B cell (primary cell): ENCODE measurements around the gene NCAPH2. TPM values are rescaled to one million over a fixed set of nuclear protein-coding genes. Genes with fewer than 3 reads are reported as not detected.

ENCODE experiments used
- ATAC-seq: fragments of 200-7000 bp; cut with Tn5 transposase; one replicate; pipeline ENCODE4 v1.10.0; 2021; ENCODE audit warnings: low read depth, mild to moderate bottlenecking, moderate number of reproducible peaks, moderate library complexity
- CTCF ChIA-PET: fragments of 350-600 bp; sonication (Branson Sonifier 250); formaldehyde crosslinking; loops from one replicate; lab custom pipeline; 2021; ENCODE audit warnings: antibody characterized with exemption, inconsistent platforms; lab: Charles Lee
- POLR2A ChIA-PET: fragments of 350-600 bp; sonication (Branson Sonifier 250); formaldehyde crosslinking; loops from one replicate; lab custom pipeline; 2021; ENCODE audit warnings: antibody characterized with exemption; lab: Charles Lee
- DNase-seq: peaks from one replicate; pipeline ENCODE4 v3.0.0; 2013
- H2AFZ ChIP-seq: 2 replicates; pipeline ENCODE4 v1.6.1; 2012; ENCODE audit warnings: mild to moderate bottlenecking, low read depth, low read length; ENCODE audit not compliant: insufficient read depth, poor library complexity, severe bottlenecking
- H3K27ac ChIP-seq, 2 donors: 1 replicate in 1 of 2; 2 replicates in 1 of 2; pipeline ENCODE4 v1.5.1; 2012 to 2013; ENCODE audit warnings: low read length in 2 of 2, mild to moderate bottlenecking in 2 of 2, moderate library complexity in 1 of 2
- H3K27me3 ChIP-seq, 4 experiments: fragments of 200-600 bp in 1 of 4; sonication (generic) in 1 of 4; replicated peaks in 1 of 4; 1 replicate in 2 of 4; 2 replicates in 2 of 4; pipeline versions ENCODE4 v1.6.1 to v1.7.0; 2013 to 2016; ENCODE audit warnings: low read length in 3 of 4, mild to moderate bottlenecking in 2 of 4, mixed read lengths in 1 of 4, moderate library complexity in 1 of 4; ENCODE audit not compliant: insufficient read depth in 4 of 4, control insufficient read depth in 3 of 4; ENCODE audit errors: control extremely low read depth in 1 of 4
- H3K36me3 ChIP-seq, 2 experiments: replicated peaks in 1 of 2; 1 replicate in 1 of 2; 2 replicates in 1 of 2; pipeline versions ENCODE4 v1.6.1 to v1.7.1; 2013; ENCODE audit warnings: low read length in 1 of 2; ENCODE audit not compliant: insufficient read depth in 2 of 2, control insufficient read depth in 1 of 2; ENCODE audit errors: control extremely low read depth in 1 of 2, extremely low read depth in 1 of 2
- H3K4me1 ChIP-seq, 2 donors: fragments of 200-600 bp in 1 of 2; sonication (generic) in 1 of 2; 1 replicate in 1 of 2; 2 replicates in 1 of 2; pipeline versions ENCODE4 v1.5.1 to v1.6.1; 2013 to 2017; ENCODE audit warnings: low read length in 2 of 2; ENCODE audit not compliant: control insufficient read depth in 2 of 2, insufficient read depth in 2 of 2
- H3K4me2 ChIP-seq: replicated peaks from 2 replicates; pipeline ENCODE3; 2012; ENCODE audit warnings: mild to moderate bottlenecking, low read depth, low read length; ENCODE audit not compliant: poor library complexity, severe bottlenecking
- H3K4me3 ChIP-seq, 5 experiments: fragments of 200-600 bp in 1 of 5; sonication (generic) in 1 of 5; 1 replicate in 3 of 5; 2 replicates in 2 of 5; pipeline versions ENCODE4 v1.5.1 to v1.7.0; 2011 to 2016; ENCODE audit warnings: low read length in 4 of 5, mild to moderate bottlenecking in 4 of 5, low read depth in 2 of 5, control low read depth in 1 of 5, moderate library complexity in 1 of 5; ENCODE audit not compliant: insufficient read depth in 1 of 5; ENCODE audit errors: control extremely low read depth in 1 of 5, extremely low read depth in 1 of 5
- H3K79me2 ChIP-seq: fragments of 200-600 bp; sonication (generic); one replicate; pipeline ENCODE4 v1.6.0; 2016; ENCODE audit warnings: low read length; ENCODE audit not compliant: control insufficient read depth, insufficient read depth
- H3K9ac ChIP-seq: fragments of 200-600 bp; sonication (generic); 2 replicates; pipeline ENCODE4 v1.6.1; 2017; ENCODE audit warnings: mild to moderate bottlenecking, low read length, moderate library complexity
- H3K9me3 ChIP-seq, 3 donors: one replicate each; pipeline versions ENCODE4 v1.6.1 to v1.7.1; 2013; ENCODE audit warnings: low read length in 2 of 3; ENCODE audit not compliant: control insufficient read depth in 2 of 3, insufficient read depth in 1 of 3; ENCODE audit errors: control extremely low read depth in 1 of 3
- H4K20me1 ChIP-seq: 2 replicates; pipeline ENCODE4 v1.6.0; 2012; ENCODE audit warnings: mild to moderate bottlenecking, low read length; ENCODE audit not compliant: insufficient read depth, control insufficient read depth, poor library complexity, severe bottlenecking
- H3K27ac Mint-ChIP-seq: one replicate; pipeline ENCODE4 v1.8.0; 2021; ENCODE audit warnings: mixed read lengths
- H3K27me3 Mint-ChIP-seq: one replicate; pipeline ENCODE4 v1.8.0; 2021; ENCODE audit warnings: mixed read lengths
- H3K4me1 Mint-ChIP-seq: one replicate; pipeline ENCODE4 v1.8.0; 2021; ENCODE audit warnings: mixed read lengths
- H3K4me3 Mint-ChIP-seq: one replicate; pipeline ENCODE4 v1.8.0; 2021; ENCODE audit warnings: mixed read lengths
- H3K9me3 Mint-ChIP-seq: one replicate; pipeline ENCODE4 v1.8.0; 2022; ENCODE audit warnings: mixed read lengths; ENCODE audit not compliant: insufficient read depth
- EZH2 ChIP-seq: IDR thresholded peaks from 2 replicates; pipeline ENCODE4 v1.6.1; 2012; ENCODE audit warnings: borderline replicate concordance, low read depth, mild to moderate bottlenecking, moderate library complexity, low read length; ENCODE audit not compliant: insufficient read depth, poor library complexity, severe bottlenecking
- WGBS: methylation state at CpG from one replicate; pipeline ENCODE4 v1.1.5; 2013; ENCODE audit warnings: missing lambda C conversion rate; ENCODE audit not compliant: insufficient coverage; 5-methylcytosine and 5-hydroxymethylcytosine counted together
- intact Hi-C: fragments of 100-400 bp; cut with micrococcal nuclease; formaldehyde crosslinking; loops from one replicate; pipeline ENCODE4 v1.10.0; 2022
- polyA plus RNA-seq: library from polyadenylated mRNA; depleted of rRNA; stranded (reverse); fragments of >200 nt; gene quantifications from 2 replicates; pipeline ENCODE4 v1.2.3, GENCODE V29; 2012
- total RNA-seq, 2 donors: library from RNA; stranded (reverse); fragments of 120-200 nt in 1 of 2; gene quantifications; 1 replicate in 1 of 2; 2 replicates in 1 of 2; pipeline versions ENCODE4 v1.2.3 to v1.2.4, GENCODE V29; 2013 to 2022
- TF ChIP-seq, protein P1 (sequence below): fragments of 200-600 bp; IDR thresholded peaks from one replicate; pipeline ENCODE4 v1.8.0; 2022; ENCODE audit warnings: antibody characterized with exemption, mild to moderate bottlenecking

Gene NCAPH2
- total and polyA plus RNA-seq, 2 donors (not counting 1 experiment from before 2014, with no cell fraction given): 47.1 to 76.9 TPM

DNA sequence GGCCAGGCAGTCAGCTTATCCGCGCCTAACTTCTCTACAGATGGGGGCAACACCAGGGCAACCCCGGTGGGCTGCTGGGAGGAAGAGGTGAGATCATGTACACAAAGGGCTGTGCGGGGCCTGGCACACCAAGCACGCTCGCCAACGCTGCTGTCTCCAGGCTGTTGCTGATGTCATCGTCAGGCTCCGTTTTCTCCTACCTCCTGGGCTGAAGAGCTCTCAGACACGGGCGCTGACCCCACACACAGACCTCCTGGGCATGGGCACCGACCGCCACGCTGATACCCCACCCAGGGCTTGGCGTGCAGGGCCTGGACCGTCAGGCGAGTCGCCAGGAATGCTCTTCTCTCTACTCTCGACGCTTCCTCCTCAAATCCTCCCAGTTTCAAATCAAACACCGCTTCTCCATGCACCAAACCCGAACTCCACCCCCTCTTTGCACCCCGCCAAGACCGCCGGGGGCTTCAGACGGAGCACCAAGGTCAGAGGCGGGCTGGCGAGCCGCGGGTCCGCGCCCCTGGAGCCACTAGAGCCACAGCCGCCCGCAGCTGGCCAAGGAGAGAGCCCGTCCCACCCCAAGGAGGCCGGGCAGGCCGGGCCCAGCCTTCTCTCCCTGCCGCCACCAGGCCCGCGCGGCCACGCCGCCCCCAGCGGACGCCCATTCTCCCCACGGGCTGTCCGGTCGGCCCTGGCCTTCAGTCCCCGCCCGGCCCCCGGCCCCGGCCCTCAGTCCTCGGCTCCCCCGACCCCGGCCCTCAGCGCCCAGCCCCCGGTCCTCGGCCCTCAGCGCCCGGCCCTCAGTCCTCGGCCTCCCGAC is 34.0 kb upstream of the NCAPH2 start:
- H3K4me3 ChIP-seq: peak overlapping the region; percentile 51 to 81 (median 68)
- H3K4me2 ChIP-seq: peak overlapping the region; percentile 99
- Mint-ChIP-seq H3K4me3 (peak overlapping the region; percentile 89), H3K27ac (peak overlapping the region; percentile 92), H3K27me3 (no peaks in the 10 kb centered on the region), H3K4me1 (peaks cover 56% of the 10 kb centered on the region), H3K9me3 (no peaks in the 10 kb centered on the region)
- H3K27ac ChIP-seq: peak overlapping the region; percentile 12 to 90
- H3K9me3 ChIP-seq: no peaks in the 10 kb centered on the region
- peak overlapping the region; percentile 87 for H3K9ac ChIP-seq
- peak overlapping the region; percentile 95 for H2AFZ ChIP-seq
- ChIA-PET CTCF (interaction anchor here (0.5 to 2.2 kb wide), 8 partner anchors 11 to 233 kb away, joined by 3 to 16 read pairs (median 4); partner anchors contain the start of genes ARSA and SCO2), POLR2A (interaction anchor here (1.3 kb wide), 1 partner anchor 51 kb away, joined by 5 read pairs; the partner anchor contains the start of gene SCO2)
- peaks cover 57% of the 10 kb centered on the region for H3K79me2 ChIP-seq
- no peaks in the 10 kb centered on the region for H3K27me3 ChIP-seq
- intact Hi-C loops: loop anchor here (5.0 to 10.0 kb wide), 2 partner anchors 53 to 539 kb away; partner anchors contain the start of gene SCO2
- DNase-seq: no peak
- 9% methylated on average over 62 of the region's 62 CpGs for WGBS
- peaks cover 49% of the 10 kb centered on the region for H4K20me1 ChIP-seq
- no peak for TF ChIP-seq EZH2
- TF ChIP-seq, protein P1, sequence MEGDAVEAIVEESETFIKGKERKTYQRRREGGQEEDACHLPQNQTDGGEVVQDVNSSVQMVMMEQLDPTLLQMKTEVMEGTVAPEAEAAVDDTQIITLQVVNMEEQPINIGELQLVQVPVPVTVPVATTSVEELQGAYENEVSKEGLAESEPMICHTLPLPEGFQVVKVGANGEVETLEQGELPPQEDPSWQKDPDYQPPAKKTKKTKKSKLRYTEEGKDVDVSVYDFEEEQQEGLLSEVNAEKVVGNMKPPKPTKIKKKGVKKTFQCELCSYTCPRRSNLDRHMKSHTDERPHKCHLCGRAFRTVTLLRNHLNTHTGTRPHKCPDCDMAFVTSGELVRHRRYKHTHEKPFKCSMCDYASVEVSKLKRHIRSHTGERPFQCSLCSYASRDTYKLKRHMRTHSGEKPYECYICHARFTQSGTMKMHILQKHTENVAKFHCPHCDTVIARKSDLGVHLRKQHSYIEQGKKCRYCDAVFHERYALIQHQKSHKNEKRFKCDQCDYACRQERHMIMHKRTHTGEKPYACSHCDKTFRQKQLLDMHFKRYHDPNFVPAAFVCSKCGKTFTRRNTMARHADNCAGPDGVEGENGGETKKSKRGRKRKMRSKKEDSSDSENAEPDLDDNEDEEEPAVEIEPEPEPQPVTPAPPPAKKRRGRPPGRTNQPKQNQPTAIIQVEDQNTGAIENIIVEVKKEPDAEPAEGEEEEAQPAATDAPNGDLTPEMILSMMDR: no peak
- no peak for ATAC-seq
- H3K36me3 ChIP-seq: peaks cover 0 to 5% of the 10 kb centered on the region in 2 experiments
- H3K4me1 ChIP-seq: peaks cover 51 to 59% of the 10 kb centered on the region in 2 donors
